GM23248 (cell line): ENCODE results near the gene GOLGA2.

ENCODE experiments used
- EZH2 ChIP-seq: fragments of 200-600 bp; sonication (generic); IDR thresholded peaks from 2 replicates; pipeline ENCODE4 v1.6.1; 2018; ENCODE audit warnings: antibody characterized with exemption, mild to moderate bottlenecking; ENCODE audit not compliant: insufficient read depth, poor library complexity, severe bottlenecking
- EZH2phosphoT487 ChIP-seq: fragments of 200-600 bp; sonication (generic); IDR thresholded peaks from 2 replicates; pipeline ENCODE4 v1.6.1; 2018; ENCODE audit warnings: antibody characterized with exemption, moderate library complexity, mild to moderate bottlenecking, low read depth; ENCODE audit not compliant: insufficient read depth

- no peak for TF ChIP-seq EZH2
- no peak for TF ChIP-seq EZH2phosphoT487
These were observed 34.7 kb upstream of the GOLGA2 start for GRCh38 chr9:128310461-128310860.
